GM13976 (cell line): ENCODE data around the gene RIPK4.

Source experiments
- DNase-seq: peaks from one replicate; pipeline ENCODE4 v3.0.0; 2012; ENCODE audit warnings: low spot score
- in situ Hi-C: fragments of 300-500 bp; cut with MboI; formaldehyde crosslinking; loops from one replicate; pipeline ENCODE4 v1.12.0; 2022; ENCODE audit warnings: low sequenced_read_pairs, mixed read lengths, inconsistent platforms; ENCODE audit not compliant: unreplicated experiment
- TF ChIP-seq, protein P1 (sequence below): IDR thresholded peaks from 2 replicates; pipeline ENCODE4 v1.5.1; 2012; ENCODE audit warnings: borderline replicate concordance, mild to moderate bottlenecking; ENCODE audit not compliant: insufficient read depth; ENCODE audit errors: extremely low read depth, missing control alignments, control extremely low read depth

Gene RIPK4

DNA sequence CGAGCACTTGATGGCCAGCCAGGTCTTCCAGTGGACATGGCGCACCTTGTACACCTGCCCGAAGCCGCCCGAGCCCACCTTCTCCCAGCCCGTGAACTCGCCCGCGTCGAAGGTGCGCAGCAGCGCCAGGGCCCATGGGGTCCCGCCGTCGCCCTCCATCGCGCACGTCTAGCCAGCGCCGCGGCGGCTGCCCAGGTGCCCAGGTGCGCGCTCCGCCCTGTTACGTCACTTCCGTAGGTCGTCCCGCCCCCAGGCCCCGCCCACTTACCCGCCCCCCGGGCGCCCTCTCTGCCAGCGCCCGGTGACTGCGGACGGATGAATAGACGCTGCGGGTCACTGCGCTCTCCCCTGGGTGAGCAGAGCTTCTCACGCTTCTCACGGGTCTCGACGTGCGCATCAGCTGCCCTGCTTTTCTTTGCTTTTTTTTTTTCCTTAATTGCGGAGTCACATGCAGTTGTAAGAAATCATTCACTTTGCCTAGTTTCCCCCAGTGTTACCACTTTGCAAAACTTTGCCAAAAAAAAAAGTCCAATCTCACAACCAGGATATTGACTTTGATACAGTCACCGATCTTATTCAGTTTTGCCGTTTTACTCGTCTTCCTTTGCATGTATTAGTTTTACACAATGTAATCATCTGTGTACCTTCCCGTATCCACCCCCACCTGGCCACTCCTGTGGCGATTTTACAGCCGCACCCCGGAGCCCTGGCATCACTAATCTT, at the start of gene RIPK4:
TSS of gene RIPK4 (minus strand) at position 170 of the 723 bp plus-strand sequence. CDS start at position 159, 11 bp downstream.
- in situ Hi-C loops = no loop called here
- DNase-seq = peak; percentile 75

GRCh38 chr21:41815652-41816582, 49.1 kb upstream of the RIPK4 start:
- DNase-seq = no peak
- TF ChIP-seq, protein P1, sequence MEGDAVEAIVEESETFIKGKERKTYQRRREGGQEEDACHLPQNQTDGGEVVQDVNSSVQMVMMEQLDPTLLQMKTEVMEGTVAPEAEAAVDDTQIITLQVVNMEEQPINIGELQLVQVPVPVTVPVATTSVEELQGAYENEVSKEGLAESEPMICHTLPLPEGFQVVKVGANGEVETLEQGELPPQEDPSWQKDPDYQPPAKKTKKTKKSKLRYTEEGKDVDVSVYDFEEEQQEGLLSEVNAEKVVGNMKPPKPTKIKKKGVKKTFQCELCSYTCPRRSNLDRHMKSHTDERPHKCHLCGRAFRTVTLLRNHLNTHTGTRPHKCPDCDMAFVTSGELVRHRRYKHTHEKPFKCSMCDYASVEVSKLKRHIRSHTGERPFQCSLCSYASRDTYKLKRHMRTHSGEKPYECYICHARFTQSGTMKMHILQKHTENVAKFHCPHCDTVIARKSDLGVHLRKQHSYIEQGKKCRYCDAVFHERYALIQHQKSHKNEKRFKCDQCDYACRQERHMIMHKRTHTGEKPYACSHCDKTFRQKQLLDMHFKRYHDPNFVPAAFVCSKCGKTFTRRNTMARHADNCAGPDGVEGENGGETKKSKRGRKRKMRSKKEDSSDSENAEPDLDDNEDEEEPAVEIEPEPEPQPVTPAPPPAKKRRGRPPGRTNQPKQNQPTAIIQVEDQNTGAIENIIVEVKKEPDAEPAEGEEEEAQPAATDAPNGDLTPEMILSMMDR = no peak
- in situ Hi-C loops = no loop called here

More for the DNA sequence above, at the start of gene RIPK4:
- TF ChIP-seq, protein P1 = no peak

- in situ Hi-C loops = no loop called here
- TF ChIP-seq, protein P1 = no peak
- DNase-seq = no peak
These were observed 46.4 kb upstream of the RIPK4 start for GRCh38 chr21:41813226-41813625.

GRCh38 chr21:41812679-41813078, 45.8 kb upstream of the RIPK4 start:
- TF ChIP-seq, protein P1 = no peak
- DNase-seq = no peak
- in situ Hi-C loops = no loop called here

- peak; percentile 27 for DNase-seq
- TF ChIP-seq, protein P1 = no peak
- in situ Hi-C loops = no loop called here
These were observed 43.7 kb upstream of the RIPK4 start for GRCh38 chr21:41810597-41810932.

DNA sequence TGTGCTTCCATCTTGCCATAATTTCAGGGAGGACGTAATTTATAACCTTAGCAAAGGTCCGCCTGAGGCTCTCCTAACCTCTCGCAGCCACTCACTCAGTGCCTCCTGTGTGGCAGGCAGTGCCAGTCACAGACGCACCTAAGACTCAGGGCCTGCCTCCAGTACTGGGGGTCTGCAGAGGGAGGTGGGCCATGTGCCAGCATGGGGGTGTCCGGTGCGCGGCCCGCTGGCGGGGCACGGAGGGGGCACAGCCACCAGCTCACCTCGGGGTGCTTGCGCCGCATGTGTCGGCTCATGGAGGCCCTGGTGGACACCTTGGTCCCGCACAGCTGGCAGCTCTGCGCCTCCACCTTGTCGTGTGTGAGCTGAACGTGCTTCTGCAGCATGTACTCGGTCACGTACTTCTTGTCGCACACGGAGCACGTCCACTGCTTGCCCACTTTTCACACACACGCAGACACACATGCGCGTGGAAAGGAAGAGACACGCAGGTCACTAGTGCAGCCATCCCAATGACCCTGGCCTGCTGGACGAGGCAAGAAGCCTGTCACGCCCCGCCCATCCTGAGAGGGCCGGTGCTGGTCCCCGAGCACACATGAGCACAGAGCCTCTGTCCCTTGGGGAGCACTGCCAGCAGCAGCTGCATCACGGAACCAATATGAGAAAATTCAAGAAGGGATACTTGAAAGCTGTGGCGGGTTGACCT, 43.2 kb upstream of the RIPK4 start:
- in situ Hi-C loops = loop anchor here (10.0 kb wide), 1 partner anchor 305 kb away; no protein-coding TSS in a partner anchor
- DNase-seq = peak; percentile 23
- TF ChIP-seq, protein P1 = no peak
